ENCODE results near the gene DACT3. TPM values are rescaled to one million over a fixed set of nuclear protein-coding genes. Genes with fewer than 3 reads are reported as not detected.
A peak's percentile ranks its signal among the peaks of the same experiment; 100 is the strongest.

DACT3 gene
- total and polyA plus RNA-seq, 11 donors, result 2.4 to 23.4 (median 14.2) TPM

DNA sequence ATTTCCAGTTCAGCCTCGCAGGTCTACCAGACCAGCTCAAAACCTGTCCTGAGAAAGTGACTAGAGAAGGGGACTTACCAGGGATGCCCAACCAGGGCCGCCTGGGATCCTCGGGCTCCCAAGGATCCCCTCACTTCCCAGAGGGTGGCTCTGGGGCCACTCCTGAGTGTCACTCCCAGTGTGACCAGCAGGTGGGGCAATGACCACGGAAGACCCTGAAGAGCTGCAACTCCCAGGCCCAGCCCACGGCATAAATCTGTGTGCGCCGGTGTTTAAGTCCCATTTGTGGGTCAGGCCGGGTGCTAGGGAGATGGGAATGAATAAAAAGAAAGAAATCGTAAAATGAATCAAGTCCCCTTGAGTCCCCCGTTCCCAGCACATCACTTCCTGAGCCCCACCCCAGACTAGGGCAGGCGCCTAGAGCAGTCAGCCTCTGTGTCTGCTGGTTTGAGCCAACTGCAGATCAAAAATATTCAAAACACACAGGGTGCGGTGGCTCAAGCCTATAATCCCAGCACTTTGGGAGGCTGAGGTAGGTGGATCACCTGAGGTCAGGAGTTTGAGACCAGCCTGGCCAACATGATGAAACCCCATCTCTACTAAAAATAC, 46.8 kb downstream of the DACT3 start:
- WGBS, 4 donors, result 10 to 13% (median 12%) methylated on average over 8 to 12 of the region's 12 CpGs
- intact Hi-C loops (cut with DNase I), result loop anchor here in 8 of 10 donors (1.0 to 10.0 kb wide), 4 partner anchors 48 to 231 kb away; partner anchors contain the start of genes FKRP (in 1 of the 8) and STRN4 (in 1 of the 8)
- H3K9me3 ChIP-seq, result no peaks in the 10 kb centered on the region

DNA sequence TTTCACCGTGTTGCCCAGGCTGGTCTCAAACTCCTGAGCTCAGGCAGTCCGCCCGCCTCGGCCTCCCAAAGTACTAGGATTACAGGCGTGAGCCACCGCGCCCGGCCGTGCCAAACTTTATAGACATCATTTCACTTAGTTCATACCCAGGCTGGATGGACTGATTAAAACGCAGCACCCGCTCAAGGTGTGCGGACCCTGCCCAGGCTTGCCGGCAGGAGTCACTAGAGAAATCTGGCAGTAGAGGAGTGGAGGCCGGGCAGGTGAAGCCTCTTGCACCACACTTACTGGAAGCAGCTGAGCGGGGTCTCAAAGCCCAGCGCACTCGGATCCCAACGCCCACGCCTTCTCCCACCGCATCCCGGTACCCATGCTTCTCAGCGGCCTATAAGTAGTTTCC, 47.5 kb downstream of the DACT3 start:
- Histone ChIP-seq H3K27ac (no peak overlapping the region), H3K4me1 (peaks cover 0 to 48% (median 17%) of the 10 kb centered on the region in 12 donors), H3K27me3 (no peaks in the 10 kb centered on the region), H3K4me3 (no peak overlapping the region), H3K9me3 (no peaks in the 10 kb centered on the region), H3K36me3 (peaks cover 0 to 23% (median 17%) of the 10 kb centered on the region in 9 donors)
- ATAC-seq, result no peak
- DNase-seq, result peak in 3 of 5 donors; percentile 23 to 59 (median 28)
- TF ChIP-seq, protein P1, sequence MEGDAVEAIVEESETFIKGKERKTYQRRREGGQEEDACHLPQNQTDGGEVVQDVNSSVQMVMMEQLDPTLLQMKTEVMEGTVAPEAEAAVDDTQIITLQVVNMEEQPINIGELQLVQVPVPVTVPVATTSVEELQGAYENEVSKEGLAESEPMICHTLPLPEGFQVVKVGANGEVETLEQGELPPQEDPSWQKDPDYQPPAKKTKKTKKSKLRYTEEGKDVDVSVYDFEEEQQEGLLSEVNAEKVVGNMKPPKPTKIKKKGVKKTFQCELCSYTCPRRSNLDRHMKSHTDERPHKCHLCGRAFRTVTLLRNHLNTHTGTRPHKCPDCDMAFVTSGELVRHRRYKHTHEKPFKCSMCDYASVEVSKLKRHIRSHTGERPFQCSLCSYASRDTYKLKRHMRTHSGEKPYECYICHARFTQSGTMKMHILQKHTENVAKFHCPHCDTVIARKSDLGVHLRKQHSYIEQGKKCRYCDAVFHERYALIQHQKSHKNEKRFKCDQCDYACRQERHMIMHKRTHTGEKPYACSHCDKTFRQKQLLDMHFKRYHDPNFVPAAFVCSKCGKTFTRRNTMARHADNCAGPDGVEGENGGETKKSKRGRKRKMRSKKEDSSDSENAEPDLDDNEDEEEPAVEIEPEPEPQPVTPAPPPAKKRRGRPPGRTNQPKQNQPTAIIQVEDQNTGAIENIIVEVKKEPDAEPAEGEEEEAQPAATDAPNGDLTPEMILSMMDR (IDR thresholded peaks at IDR 0.05), result no peak
- no peak for TF ChIP-seq POLR2A (IDR thresholded peaks at IDR 0.05)
- intact Hi-C loops (cut with DNase I), result loop anchor here in 3 of 10 donors (1.0 to 10.0 kb wide), 4 partner anchors 49 to 231 kb away; partner anchors contain the start of genes FKRP (in 1 of the 3) and STRN4 (in 1 of the 3)
- WGBS, 4 donors, result 89 to 93% (median 90%) methylated on average over 22 of the region's 22 CpGs

More for the DNA sequence above, 46.8 kb downstream of the DACT3 start:
- H3K27ac ChIP-seq, result peak overlapping the region in 1 of 12 donors; percentile 30
- ATAC-seq, result peak; percentile 53 to 77 (median 76)
- TF ChIP-seq, protein P1 (IDR thresholded peaks at IDR 0.05), result peak; percentile 76 to 96 (median 88)
- TF ChIP-seq POLR2A (IDR thresholded peaks at IDR 0.05), result no peak
- H3K36me3 ChIP-seq, result peaks cover 0 to 16% (median 10%) of the 10 kb centered on the region in 9 donors
- DNase-seq, result peak; percentile 82 to 91 (median 84)
- H3K27me3 ChIP-seq, result no peaks in the 10 kb centered on the region
- H3K4me3 ChIP-seq, result no peak overlapping the region
- peaks cover 0 to 55% (median 24%) of the 10 kb centered on the region in 12 donors for H3K4me1 ChIP-seq

DNA sequence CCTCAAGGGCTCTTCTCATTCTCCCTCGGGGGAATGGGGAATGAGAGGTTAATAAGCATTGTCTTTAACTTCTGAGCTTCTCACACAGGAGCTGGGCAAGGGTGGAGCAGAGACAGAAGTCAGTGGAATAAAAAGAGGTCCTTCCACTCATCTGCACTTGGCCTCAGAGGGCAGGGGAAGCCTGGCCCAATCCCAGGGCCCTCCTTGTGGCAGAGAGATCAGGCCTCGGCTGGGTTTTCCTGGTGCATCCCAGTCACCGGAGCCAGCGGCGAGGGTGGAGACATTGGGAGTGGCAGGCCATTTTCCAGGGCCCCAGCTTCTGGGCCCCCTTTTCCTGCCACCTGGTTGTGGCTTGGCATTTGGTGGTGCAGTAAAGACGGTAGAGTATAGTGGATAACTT, 49.2 kb downstream of the DACT3 start:
- no peaks in the 10 kb centered on the region for H3K27me3 ChIP-seq
- 60 to 78% (median 73%) methylated on average over 5 to 6 of the region's 6 CpGs for WGBS, 4 donors
- TF ChIP-seq POLR2A (IDR thresholded peaks at IDR 0.05), result no peak
- TF ChIP-seq, protein P1 (IDR thresholded peaks at IDR 0.05), result no peak
- DNase-seq (peak in 2 of 5 donors; percentile 15 to 55), ATAC-seq (no peak)
- peaks cover 0 to 38% (median 8%) of the 10 kb centered on the region in 12 donors for H3K4me1 ChIP-seq
- no peak overlapping the region for H3K4me3 ChIP-seq
- peak overlapping the region in 1 of 12 donors; percentile 18 for H3K27ac ChIP-seq
- intact Hi-C loops (cut with DNase I), result loop anchor here in 2 of 10 donors (2.0 to 10.0 kb wide), 3 partner anchors 51 to 233 kb away; partner anchors contain the start of genes FKRP (in 1 of the 2) and STRN4 (in 1 of the 2)
- H3K9me3 ChIP-seq, result no peaks in the 10 kb centered on the region
- peaks cover 0 to 40% (median 34%) of the 10 kb centered on the region in 9 donors for H3K36me3 ChIP-seq
